Stimulated activated CD8-positive, alpha-beta memory T cell treated with anti-CD3 and anti-CD28 coated beads, Interleukin-15, amount 100 ng/mL, for 24 hours (primary cell): Measurements from ENCODE around the gene CFAP97D1.
A peak's percentile ranks its signal among the peaks of the same experiment; 100 is the strongest.
"Not testable (repeated sequence)": the region's sequence is repeated elsewhere in the genome, so short reads cannot be mapped to it uniquely, and the experiment has no call there.

Experiments used
- DNase-seq: peaks from one replicate; pipeline ENCODE4 v3.0.0-alpha.2; 2020; ENCODE audit warnings: low read depth

CFAP97D1 gene

DNA sequence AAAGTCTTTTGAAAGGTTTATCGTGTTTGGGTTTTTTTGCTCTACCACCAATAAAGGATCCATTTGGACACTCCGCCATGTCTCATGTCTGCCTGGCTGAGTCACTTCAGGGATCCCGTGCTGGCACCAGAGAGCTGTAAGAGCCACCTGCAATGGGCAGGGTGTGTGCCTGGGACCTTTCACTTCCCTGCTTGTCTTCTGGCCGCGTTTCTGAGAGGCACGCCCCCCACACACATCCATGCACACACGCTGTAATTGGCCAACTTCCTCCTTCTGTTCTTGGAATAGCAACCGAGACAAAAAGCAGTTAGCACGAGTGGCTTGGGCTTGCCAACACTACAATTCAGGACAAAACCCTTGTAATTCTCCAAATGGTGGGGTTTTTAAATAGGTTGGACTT is 11.9 kb upstream of the CFAP97D1 start:
- no peak for DNase-seq

DNA sequence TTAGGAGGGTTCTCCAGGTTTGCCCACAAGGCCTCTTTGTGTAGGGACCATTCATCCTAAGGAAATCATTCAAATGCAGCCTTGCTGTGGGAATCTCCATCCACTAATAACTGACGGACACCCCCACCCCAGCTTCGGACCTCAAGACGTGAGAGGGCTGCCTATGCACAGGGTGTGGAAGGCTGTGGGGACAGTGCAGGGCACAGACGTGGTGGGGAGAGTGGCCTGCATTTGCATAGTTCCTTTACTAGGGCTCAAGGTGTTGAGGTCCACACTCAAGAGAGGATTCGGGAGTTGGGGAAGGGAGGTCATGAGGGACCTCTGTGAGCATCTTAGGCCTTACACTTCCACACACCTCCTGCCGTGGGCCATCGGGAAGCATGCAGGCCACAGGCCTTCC is 11.3 kb upstream of the CFAP97D1 start:
- DNase-seq = no peak

DNA sequence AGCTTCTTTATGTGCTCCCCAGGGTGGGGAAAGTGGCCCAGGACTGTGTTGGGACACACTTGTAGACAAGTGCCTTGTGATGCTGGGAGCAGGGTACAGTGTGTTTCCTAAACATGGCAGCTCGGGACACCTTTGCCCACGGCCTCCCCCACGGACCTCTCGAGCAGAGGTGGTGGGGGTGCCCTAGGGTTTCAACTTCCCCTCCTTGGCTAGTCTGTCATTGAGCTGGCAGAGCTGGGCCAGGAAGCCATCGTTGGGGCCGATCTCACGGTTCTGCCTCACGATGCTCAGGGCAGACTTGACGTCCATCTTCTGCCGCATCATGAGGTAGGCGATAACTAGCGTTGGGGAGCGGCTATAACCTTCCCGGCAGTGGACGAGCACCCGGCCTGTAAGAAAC is 10.8 kb upstream of the CFAP97D1 start:
- no peak for DNase-seq

DNA sequence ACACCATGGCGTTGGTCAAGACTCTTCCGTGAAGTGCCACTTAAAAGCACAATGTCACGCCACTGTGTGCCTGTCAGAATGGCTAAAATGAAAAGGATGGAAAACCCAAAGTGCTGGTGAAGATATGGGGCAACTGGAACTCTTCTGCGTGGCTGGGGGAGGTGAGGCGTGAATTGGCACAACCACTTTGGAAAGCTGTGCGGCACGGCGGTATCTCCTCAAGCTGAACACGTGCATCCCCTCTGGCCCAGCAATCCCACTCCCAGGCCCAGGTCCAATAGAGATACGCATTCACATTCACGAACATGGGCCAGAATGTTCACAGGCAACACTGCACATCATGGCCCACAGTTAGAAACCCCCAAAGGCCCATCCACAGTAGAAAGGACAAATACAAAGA is 10.4 kb upstream of the CFAP97D1 start:
- no peak for DNase-seq

DNA sequence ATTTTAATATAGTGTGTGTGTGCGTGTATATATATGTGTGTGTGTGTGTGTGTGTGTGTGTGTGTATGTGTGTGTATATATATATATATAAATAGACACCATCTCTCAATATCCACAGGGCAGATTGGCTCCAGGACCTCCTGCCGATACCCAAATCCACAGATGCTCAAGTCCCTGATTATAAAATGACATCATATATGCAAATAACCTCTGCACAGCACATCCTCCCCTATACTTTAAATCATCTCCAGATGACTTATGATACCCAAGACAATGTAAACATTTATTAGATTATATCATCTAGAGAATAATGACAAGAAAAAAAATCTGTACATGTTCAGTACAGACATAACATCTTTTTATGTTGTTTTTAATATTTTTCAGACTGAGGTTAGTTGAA is 9.3 kb upstream of the CFAP97D1 start:
- DNase-seq = no peak

DNA sequence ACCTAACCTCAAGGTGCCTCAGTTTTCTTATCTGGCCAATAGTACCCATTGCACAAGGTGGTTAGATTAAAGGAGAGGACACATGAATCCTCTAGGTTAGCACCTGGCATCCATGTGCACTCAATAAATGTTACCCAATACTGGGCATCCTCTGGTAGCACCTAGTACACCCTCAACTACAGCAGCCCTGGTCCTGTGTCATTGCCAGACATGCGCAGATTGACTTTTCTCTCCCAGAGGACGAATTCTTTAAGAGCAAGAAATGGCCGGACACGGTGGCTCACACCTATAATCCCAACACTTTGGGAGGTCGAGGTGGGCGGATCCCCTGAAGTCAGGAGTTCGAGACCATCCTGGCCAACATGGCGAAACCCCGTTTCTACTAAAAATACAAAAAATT is 8.8 kb upstream of the CFAP97D1 start:
- DNase-seq = no peak

DNA sequence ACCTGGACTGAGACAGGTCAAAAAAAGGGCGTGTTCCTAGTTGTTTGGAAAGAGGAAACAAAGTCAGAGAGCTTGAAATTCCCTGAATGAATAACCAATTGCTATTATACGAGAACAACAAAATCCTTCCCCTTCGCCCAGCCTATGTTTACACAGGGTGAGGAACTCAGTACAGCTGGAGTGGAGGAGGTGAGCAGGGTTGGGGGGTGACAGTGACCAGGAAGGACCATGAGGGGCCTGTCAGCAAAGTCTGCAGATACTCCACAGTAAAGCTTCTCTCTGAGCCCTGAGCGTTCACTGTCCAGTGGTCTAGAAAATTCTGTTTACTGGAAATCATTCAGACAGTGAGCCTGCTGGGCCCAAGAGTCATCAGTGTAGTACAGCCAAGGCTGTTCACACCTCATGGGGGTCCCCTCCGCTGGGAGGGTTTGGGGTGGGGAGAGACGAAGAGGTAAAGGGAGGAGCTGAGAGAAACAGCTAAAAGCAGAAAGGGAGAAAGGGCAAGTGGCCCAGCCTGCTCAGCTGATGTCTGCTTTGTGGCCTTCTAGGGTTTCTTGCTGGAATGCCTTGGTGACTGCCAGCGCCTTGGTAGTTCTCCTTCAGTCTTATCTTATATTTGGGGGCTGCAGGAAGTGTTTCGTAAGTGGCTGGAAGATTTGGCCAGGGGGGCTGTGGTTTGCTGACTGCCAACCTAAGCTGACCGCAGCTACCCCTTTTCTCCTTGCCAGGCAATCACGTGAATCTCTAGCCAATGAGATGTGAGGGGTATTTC is 7.2 kb upstream of the CFAP97D1 start:
- no peak for DNase-seq

DNA sequence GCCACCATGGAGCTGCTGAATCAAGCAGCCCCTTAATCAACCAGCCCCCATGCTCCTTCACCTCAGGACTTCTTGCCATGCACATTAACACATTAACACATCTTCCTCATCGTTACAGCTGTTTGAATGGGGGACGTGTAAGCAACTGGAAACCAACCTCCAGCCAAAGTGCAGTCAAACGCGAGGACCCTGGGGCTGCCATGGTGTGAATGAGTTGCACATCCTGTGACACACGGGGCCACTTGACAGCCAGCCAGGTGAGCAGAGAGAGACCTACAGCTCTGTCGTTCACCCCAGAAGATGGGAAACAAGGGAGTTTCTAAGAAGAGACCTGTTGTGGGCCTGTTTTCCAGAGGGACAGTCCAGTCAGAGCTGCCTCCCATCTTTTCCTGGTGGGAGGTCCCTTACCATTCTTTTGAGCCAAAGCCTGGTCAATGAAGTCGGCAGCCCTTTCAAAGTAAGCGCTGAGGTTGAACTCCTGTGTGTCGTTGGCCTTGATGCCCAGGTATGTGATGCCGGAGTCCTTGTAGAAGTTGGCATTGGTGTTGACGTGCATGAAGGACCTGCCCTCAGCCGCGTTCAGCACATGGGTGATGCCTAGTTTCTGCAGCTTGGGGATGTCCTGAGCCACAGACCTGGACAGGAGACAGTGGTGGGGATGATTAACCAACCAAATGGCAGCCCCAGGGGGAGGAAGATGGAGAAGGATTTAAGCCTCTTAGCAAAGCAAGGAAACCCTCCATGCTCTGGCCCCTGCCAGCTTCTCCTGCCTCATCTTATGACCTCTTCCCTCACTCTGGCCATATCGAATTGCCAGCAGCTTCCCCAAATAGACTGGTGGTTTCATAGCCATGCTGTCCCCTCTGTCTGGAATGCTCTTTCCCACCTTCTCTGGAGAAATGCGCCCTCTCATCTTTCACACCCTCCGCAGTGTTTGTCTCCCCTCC is 5.7 kb upstream of the CFAP97D1 start:
- DNase-seq = no peak

DNA sequence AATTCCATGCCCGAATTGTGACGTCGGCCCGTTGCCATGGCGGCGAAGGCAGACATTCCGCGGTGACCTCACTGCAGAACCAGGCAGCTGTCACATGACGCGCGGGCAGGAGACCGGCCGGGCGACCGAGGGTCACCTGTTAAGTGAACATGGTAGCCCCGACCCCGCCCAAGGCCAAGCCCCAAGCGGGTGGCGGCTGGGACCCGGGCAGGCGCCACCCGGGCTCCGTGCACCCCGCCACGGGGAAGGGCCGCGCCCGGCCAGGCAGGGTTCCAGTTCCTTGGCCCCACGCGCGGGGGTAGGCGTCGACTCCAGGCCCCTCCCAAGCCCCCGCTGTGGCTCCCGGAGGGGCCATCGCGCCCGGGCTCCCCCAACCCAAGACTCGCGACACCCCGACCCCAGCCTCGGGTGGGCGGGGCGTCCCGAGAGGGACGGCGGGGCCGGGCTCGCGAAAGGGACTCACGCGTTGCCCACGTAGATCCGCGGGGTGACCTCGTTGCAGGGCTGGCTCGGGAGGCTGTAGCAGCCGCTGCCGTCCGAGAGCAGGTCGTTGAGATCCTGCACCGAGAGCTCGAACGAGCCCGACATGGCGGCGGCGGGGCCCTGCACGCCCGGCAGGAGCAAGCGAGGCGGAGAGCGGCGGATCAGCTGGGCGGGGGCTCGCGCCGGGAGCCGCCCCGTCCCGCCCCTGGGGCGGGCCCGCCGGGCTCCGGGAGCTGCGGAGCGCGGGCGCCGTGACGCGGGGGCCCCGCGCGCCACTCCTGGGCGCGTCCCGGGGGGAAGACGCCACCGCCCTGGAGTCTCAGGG is 1.7 kb upstream of the CFAP97D1 start, which contains the start of gene DUSP3:
Gene DUSP3 (minus strand): TSS at position 641 of the 808 bp plus-strand sequence. CDS start 53 bp downstream, at position 588.
- DNase-seq = peak; percentile 50

DNA sequence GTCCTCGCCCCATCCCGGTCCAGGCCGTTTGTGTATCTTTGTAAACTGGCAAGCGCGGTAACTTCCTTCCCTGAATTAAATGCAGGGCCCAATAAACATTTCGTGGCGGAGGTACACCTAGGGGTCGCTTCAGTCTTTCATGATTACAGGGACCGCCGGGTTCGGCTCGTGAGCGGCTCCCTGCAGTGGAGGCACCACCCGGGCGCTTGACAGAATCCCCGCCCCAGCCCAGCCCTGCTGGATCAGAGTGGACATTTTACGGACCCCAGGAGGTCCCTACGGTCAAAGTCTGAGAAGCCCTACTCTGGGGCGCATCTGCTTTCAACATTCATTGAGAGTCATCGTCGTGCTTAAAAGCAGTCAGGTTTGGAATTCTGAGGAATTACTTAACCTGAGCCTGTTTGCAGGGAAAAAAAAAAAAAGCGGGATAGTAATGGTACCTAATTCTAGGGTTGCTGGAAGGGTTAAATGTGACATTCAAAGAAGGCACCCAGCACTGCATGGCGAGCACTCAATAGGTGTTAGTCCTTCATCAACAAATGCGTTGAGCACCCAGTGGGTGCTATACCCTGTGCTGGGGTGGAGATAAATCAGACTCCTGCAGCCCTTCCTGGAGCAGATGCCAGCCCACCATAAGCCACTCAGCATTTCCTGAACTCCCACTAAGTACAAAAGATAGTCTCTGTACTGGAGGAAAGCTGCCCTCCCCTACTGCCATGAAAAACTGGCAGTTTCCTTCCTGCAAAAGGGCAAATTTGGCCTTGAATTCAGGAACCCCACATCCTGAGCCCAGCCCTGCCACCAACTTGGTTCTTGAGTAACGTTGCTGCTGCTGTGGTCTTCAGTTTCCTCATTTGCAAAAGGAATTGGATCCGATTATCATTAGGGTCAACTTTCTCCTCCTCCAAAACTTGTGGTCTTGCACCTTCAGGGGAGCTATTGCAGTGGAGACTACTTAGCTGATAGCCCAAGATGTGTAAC is 800 bp upstream of the CFAP97D1 start:
- DNase-seq = no peak

DNA sequence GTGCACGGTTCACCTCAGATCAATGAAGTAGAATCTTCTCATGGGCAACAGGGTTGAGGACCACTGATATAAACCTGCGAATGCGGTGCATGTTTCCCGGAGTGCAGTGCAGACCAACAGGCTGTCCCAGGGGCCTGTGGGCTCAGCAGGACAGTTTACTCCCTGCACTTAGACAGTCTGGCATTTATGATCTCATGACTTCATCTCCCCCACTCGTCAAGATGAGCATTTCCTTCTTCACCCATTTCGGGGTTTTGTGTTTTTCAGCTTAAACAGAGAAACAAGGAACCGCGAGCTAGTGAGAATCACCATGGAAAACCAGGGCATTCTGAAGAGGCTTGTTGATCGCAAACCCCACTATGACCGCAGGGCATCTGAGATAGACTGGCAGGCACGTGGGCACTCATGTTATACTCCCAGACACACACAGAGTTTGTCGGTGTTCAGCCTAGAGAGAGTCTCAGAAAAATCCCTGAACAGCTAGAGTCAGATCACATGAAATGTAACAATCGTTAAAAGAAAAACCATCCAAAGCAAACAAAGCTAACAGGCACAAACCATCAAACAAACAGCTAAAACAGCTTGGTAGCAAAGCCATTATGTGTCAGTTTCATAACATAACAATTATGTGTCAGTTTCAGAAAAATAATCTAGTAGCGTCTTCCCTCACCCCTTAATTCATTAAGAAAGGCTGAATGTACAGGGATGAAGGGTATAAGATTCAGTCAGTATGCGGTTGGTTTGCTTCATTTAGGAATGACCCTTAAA is 2.9 kb downstream of the CFAP97D1 start:
- no peak for DNase-seq

DNA sequence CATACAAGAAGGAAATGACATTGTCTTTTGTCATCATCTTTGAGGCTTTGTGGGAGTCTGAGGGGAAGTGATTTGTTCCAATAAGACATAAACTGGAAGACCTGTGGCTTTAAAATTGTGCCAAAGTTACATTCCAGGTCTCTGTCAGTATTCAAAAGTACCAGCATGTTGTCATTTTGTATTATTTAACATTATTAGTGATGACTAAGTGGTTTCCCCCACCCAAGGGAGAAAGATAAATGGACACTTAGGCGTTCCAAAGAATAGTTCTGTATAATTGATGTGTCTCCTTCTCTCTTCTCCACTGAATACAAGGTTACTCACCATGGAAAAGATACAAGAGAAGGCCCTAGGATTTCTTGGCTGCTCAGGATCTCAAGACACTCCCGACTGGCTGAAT is 3.8 kb downstream of the CFAP97D1 start:
- DNase-seq = no peak

DNA sequence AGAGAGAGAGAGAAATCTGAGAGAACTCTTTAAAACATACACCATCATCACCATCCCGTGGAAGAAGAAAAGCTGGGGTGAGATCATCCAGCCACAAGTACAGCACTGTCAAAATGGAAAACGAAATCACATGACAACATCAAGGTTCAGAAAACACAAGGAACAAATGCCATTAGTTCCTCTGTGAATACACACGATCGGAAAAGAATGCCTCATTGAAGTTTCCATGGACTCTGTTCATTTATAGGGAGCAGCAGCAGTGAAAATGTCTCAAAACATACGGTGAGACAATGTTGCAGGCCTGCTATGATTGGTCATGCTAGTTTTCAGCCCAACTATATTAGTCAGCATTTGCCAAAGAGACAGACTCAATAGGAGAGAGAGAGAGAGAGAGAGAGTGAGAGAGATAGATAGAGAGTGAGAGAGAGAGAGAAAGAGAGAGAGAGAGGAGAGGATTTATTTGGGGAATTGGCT is 4.4 kb downstream of the CFAP97D1 start:
- DNase-seq = no peak

DNA sequence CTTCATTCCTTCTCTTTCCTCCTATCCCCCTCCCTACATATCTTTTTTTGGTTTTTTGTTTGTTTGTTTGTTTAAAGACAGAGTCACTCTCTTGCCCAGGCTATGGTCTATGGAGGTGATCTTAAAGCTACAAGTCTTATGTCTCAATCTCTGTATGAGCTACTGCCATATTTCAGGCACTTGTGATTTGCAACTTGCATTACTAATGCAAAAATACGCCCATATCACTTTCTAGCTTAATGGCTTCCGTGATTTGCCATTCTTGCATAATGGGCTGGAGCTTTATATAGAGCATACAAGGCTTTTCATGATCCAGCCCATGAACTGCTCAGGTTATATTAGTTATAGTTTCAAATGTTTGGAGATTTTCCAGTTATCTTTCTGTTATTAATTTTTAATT is 7.5 kb downstream of the CFAP97D1 start:
- no peak for DNase-seq

DNA sequence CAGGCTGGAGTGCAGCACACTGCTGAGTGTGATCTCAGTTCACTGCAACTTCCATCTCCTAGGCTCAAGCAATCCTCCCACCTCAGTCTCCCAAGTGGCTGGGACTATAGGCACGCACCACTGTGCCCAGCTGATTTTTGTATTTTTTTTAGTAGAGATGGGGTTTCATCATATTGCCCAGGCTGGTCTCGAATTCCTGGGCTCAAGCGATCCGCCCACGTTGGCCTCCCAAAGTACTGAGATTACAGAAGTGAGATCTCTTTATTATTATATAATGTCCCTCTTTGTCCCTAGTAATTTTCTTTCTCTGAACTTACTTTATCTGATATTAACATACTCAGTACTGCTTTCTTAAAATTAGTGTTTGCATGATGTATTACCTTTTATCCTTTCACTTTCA is 8.3 kb downstream of the CFAP97D1 start:
- no peak for DNase-seq

DNA sequence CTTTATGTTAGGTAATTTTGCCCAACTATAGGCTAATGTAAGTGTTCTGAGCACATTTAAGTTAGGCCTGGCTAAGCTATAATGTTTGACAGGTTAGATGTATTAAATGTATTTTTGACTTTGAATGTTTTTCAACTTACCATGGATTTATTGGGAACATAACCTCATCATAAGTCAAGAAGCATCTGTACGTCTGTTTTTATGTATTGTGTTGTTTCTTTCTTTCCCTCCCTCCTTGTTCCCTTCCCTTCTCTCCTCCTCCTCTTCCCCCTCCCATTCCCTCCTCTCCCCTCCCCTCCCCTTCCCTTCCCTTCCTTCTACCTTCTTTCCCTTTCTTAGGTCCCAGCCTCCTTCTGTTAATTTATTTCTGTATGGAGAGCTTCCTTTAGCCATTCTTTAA is 9.2 kb downstream of the CFAP97D1 start:
- no peak for DNase-seq

DNA sequence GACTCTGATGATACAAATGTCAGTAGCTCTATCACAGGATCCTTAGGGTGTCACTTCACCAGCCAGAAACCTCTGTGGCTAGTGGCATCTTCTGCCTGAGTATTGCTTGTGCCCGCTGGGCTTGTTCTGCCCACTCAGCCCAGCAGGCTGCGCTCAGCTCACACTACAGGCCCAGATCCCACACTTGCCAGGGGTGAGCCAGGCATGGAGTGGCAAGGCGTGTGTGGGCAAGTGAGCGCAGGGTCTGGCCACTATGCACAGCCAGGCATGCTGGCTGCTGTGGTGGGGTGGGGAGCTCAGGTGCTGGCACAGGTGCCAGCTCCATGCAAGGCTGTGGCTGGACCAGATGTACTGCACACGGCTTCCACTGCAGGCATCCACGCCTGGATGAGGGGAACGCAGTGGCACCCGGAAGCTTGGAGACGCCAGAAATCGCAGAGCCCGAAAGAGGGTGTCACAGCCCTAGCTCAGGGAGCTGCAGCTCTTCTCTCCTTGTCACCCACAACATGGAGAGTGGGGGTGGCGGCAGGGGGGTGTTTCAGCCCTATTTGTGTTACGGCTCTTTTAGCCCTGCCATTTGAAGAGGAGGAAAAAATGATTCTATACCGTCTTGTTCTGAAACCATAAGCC is 10.2 kb downstream of the CFAP97D1 start:
- DNase-seq = no peak

DNA sequence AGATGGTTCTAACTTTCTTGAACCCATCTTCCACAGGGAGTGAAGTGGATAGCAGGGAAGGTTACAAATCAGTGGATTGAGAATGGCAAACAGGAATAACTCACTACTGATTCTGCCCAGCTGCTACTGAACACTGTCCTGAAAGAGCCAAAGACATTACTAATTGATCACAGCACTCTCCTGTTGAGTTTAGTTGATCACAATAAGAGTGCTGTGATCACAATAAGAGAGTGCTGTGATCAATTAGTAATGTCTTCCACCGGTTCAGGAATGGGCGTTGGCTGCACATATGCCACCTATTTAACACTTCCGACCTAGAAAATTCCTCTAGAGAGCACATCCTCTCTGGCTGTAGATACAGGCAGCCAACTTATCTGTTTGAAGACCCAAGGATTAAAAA is 11.4 kb downstream of the CFAP97D1 start:
- DNase-seq = no peak

DNA sequence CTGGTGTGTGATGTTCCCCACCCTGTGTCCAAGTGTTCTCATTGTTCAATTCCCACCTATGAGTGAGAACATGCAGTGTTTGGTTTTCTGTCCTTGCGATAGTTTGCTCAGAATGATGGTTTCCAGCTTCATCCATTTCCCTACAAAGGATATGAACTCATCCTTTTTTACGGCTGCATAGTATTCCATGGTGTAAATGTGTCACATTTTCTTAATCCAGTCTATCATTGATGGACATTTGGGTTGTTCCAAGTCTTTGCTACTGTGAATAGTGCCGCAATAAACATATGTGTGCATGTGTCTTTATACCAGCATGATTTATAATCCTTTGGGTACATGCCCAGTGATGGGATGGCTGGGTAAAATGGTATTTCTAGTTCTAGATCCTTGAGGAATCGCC is 12.4 kb downstream of the CFAP97D1 start:
- not testable (repeated sequence) for DNase-seq

DNA sequence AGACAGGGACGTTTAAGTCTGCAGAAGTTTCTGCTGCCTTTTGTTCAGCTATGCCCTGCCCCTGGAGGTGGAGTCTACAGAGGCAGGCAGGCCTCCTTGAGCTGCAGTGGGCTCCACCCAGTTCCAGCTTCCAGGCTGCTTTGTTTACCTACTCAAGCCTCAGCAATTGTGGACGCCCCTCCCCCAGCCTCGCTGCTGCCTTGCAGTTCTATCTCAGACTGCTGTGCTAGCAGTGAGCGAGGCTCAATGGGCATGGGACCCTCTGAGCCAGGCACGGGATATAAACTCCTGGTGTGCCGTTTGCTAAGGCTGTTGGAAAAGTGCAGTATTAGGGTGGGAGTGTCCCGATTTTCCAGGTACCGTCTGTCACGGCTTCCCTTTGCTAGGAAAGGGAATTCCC is 17.8 kb downstream of the CFAP97D1 start:
- not testable (repeated sequence) for DNase-seq
